HG02759 (cell line): ENCODE results near the gene TTLL3.
A peak's percentile ranks its signal among the peaks of the same experiment; 100 is the strongest.

ENCODE experiments used
- ATAC-seq: cut with Tn5 transposase; IDR thresholded peaks from one replicate; pipeline ENCODE4 v1.9.1; 2021; ENCODE audit warnings: mild to moderate bottlenecking, moderate library complexity; ENCODE audit not compliant: unreplicated experiment

TTLL3 gene

DNA sequence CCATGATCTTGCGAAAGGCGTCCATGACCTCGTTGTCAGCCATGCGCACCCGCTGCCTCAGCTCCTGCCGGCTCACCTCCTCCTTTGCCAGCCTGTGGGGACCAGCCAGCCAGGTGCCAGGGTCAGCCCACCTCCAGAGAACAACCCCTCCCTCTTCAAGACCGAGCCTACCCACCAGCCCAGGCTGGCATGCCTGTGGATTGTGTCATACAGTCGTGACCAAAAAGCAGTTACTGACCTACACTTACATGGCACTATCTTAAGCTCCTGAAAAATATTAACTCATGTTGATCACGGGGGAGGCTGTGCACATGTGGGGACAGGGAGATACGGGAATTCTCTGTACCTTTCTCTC lies 29.6 kb upstream of the TTLL3 start:
- no peak for ATAC-seq

DNA sequence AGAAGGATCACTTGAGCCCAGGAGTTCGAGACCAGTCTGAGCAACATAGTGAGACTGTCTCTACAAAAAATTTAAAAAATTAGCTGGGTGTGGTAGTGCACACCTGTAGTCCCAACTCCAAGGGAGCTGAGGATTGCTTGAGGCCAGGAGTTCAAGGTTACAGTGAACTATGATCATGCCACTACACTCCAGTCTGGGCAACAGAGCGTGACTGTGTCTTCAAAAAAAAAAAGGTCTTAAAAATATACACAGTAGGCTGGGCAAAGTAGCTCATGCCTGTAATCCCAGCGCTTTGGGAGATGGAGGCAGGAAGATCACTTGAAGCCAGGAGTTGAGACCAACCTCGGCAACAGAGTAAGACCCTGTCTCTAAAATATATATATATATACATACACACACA lies 29.2 kb upstream of the TTLL3 start:
- ATAC-seq, result no peak

DNA sequence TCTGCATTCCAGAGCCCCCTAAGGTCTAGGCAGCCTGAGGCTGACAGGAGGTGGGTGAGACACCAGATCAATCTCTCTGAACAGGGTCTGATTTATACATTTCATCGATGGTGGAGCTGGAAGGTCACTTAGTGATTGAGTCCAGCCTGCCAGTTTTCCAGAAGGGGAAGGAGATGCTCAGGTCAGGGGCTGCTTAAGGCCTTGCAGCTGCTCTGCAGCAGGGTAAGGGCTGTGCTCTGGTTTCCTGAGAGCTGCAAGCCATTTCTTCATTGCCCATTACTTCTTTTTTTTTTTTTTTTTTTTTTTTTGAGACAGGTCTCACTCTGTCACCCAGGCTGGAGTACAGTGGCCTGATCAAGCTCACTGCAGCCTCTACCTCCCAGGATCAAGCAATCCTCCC lies 28.5 kb upstream of the TTLL3 start:
- ATAC-seq, result no peak

DNA sequence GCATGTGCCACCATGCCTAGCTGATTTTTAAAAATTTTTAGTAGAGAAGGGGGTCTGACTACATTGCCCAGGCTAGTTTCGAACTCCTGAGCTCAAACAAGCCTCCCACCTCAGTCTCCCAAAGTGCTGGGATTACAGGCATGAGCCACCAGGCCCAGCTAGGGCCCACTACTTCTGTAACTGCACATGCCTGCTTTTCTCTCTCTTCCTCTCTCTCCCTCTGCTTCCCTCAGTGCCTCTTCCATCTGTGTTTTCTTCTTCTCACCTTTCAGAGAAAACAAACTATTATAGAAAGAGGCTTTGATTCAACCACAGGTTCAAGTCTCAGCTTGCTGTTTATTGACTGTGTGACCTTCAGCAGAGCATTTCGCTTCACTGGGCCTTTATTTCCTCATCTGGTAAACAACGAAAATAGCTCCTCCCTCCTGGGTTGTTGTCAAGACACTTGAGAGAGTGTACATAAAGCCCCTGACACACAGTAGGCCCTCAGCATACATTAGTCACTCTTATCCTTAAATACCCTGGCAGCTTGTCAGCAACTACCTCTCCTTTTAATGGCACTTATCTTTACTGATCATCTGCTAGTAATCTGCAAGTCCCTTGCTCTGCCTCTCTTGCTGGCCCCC lies 28.0 kb upstream of the TTLL3 start:
- ATAC-seq, result no peak

DNA sequence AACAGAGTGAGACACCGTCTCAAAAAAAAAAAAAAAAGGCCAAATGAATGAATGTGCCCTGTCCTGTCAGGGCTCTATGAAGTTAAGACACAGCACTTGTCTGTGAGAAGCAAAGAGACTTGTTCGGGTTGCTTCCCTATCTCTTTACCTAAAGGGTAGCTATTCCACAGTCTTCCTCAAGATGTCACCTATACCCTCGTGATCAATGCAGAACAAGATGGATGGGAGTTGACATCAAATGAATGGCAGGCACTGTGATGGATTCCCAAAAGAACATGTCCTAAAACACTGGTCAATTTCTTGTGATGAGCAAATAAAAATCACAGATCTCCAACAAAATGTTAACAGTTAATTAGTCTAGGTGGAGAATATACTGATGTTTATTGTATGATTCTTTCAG lies 27.3 kb upstream of the TTLL3 start:
- ATAC-seq, result no peak

DNA sequence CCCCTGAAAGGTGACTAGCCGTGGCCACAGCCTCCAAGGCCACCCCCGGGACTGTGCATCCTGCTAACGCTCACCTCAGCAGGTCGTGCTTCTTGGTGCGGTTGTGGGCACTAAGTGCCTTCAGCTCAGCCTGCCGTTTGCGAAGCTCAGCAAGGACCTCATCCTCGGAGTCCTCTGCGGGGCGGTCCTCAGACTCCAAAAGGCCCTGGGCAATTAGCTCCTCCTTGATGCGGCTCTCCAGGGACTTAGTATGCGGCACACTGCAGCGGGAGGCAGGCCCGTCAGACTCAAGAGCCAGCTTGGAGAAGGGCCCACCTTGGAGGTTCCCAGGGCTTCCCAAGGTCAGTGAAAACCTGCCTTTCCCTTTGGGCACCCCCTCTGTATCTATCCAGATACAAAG lies 26.1 kb upstream of the TTLL3 start:
- ATAC-seq, result no peak

DNA sequence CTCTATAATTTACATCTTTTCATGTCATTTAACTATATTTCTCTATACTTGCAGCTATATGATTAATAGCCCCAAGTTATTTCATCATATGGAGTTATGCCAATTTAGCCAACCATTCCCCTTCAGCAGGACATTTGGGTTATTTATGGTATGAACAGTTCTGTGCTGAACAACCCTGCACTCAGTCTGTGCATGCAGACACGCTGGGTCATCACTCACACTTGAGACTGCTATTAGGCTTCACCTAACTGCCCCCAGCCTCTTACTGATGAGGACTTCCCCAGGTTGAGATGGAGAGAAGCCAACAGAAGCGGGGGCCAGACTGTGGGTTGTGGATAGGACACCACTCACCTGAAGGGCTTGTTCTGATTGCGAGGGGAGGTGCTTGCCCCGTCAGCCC lies 25.1 kb upstream of the TTLL3 start:
- no peak for ATAC-seq

DNA sequence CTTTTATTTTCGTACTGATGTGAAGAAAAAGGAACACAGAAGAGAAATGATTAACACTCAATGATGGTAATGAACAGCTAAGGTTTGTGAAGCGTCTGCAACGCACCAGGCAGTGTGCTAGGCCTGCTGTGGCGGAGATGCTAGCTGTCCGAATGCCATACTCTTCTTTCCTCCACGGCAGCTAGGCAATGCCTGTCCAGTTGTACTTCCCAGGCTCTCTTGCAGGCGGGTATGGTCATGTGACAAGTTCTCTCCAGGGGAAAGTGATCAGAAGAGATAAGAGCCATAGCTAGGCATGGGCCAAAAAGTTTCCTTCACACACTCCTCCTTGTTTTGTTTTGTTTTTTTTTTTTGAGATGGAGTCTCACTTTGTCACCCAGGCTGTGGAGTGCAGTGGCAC lies 24.5 kb upstream of the TTLL3 start:
- no peak for ATAC-seq

DNA sequence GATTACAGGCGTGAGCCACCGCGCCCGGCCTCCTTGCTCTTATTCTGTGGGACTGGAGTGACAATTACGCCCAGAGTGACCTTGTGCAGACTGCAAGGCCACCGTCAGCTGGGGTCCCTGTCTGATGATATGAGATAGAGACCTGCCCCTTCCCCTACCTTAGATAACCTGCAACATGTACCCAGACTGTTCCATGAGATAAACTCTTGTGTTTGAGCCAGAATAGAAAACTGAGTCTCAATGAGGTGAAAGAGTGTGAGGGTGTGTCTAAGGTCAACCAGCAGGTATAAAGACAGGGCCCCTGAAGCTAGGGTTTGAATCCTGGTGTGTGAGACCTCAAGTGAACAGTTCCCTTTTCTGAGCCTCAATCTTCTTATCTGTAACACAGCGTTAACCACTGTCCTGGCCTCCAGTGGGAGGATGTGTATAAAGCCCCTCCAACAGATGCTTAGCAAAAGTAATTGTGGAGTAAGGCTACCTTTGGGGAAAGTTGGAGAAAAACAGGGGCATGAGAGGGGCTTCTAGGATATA lies 23.8 kb upstream of the TTLL3 start:
- ATAC-seq, result no peak

DNA sequence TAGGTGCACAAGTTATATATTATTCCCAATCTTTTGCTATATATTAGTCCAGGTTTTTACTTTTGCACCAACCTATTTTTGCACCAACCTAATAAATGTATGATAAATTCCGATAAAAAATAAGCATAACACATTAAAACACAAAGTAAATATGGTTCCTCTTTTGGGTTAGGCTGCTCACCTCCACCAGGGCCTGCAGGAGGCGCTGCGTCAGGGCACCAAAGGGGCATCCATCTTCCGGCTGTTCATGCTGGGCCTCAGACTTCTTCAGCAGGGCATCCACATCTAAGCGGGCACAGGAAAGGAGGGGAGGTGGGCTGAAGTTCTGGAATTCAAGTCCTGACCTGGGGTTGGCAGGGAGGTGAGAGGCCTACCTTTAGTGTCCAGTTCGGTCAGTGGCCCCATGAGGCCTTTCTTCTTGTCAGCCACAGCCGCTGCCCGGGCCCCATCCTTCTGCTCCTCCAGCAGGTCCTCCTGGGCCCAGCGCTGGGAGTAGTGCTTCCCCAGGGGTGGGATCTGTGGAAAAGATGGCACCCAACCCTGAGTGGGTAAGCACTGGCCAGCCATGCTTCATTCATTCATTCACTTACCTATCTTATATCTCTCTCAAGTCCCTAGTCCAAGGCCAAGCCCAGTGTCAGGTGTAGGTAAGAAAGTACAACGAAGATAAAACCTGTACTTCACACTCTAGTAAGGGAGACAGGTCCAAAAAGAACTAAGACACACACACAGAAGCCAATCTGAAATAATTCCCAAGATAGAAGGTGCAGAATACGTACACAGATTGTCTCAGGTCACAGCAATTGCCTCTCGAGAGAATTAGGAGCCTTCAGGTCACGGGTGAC lies 23.0 kb upstream of the TTLL3 start:
- ATAC-seq, result no peak

DNA sequence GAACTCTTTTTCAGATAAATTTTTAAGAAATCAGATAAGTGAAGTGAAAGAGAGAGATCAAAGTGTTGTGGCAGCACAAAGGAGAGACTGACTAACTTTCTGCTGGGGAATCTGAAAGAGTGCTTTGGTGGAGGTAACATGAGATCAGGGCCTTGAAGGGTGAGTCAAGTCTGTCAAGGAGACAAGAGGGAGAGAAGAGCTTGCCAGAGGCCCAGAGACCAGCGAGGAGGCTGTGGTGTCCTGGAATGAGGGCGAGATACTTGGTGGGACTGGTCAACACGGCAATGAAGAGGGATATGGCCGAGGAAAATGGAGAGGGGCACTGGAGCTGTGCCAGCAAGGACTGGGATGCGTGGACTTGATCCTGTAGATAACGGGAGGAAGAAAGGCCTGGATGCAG lies 22.3 kb upstream of the TTLL3 start:
- ATAC-seq, result no peak

DNA sequence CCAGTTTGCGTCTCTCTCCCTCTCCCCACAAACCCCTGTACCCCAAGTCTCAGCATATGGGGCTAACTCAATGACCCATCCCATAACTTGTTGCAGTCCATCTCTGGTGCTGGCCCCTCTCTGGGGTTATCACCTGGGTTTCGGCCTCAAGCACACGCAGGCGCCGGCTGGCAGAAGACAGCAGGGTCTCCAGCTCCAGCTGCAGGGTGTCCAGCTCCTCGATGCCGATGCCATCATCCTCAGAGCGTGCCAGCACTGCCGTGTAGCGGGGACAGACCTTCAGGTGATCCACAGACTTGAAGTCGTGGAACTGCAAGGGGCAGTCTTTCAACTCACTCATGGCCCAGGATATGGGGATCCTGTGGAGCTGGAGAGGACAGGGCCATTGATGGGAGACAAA lies 18.9 kb upstream of the TTLL3 start:
- no peak for ATAC-seq

DNA sequence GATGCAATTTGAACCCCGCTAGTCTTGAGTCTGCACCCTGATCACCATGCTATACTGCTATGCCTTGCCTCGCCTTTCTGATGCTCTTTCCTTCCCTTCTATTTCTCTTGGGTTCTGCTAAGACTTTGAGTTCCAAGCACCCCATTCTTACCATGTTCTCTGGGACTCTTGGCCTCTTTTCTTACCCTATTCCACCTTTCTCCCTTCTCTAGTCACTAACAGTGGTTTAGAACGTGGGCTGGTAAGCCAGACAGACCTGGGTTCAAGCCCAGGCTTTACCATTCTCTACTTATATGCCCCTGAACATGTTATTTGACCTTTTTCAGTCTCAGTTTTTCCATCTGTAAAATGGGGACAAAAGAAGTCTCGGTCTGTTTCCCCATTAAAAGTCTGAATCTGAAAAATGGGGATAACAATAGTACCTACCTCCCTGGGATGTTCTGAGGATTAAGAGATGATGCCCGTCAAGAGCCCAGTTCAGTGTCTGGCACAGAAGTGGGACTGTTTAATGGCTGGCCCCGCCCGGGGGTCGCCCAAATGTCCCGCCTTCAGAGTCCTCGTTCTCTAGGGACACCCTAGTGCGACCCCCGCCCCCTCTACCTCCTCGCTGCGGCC lies 18.2 kb upstream of the TTLL3 start:
- no peak for ATAC-seq

DNA sequence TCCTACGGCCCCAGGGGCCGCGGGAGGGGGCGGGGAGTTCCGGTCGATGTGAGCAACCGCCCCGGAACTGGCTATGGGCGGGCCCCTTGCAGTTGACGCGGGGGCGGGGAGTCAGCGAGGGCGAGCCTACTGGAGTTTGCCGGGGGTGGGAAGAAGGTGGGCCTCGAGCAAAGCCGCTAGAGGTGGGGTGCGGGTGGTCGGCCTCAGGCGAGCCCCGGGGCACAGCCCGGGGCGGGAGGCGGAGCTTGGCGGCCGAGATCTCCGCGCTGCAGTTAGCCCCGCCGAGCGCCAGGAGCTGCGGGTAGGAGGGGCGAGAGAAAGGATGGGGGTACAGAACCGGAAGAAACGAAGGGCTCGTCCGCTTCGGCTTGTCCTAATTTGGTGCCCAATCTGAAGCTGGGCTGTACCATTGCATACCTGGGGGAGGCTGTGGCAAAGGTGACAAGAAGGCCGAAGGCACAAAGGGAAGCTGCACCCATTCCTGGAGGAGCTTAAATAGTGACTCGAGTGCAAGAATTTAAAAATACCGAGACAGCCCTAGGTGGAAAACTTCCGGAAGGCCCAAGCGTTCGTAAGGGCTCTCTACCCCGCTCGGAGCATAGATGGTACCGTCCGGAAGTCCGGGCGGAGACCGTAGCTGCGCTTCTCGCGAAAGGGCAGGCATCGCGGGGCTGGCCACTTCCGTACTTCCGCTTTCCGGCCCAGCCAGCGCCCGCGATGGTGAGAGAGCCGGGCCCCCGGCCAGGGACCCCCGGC lies 17.5 kb upstream of the TTLL3 start, which contains the start of the genes ARPC4 and TADA3:
ARPC4 (plus strand) TSS at position 678 of the 756 bp plus-strand sequence; CDS start at position 718, 40 bp downstream.
TADA3 (minus strand) TSS at position 69 of the 756 bp plus-strand sequence. CDS start 1,007 bp downstream, outside the sequence.
- peak; percentile 80 for ATAC-seq

DNA sequence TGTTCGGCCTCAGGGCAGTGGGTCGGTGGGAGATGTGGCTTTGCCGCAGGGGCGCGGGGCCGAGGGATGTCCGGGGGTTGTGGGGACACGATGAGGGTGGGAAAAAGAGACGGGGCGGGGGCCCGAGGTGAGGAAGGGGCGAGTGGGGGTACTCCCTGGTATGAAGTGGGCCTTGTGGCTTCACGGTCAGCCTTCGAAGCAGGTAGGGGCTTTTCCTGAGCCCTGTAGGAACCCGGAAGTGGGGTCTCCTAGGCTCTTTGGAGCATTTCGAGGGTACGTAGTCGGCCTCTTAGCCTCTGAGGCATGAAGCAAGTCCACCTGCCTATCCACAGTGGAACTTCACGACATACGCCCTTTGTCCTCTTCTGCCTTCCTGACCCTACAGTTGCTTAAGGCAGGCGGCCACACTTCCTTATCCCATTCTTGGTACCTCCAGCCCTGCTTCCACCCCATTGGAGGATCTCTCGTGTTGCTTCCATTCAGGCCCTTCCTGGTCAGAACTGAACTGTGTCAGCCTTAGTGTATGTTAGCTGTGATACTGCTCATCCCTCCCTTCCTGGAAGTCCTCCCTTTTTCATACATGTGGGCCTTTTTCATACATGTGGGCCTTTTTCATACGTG lies 16.8 kb upstream of the TTLL3 start:
- ATAC-seq, result no peak

DNA sequence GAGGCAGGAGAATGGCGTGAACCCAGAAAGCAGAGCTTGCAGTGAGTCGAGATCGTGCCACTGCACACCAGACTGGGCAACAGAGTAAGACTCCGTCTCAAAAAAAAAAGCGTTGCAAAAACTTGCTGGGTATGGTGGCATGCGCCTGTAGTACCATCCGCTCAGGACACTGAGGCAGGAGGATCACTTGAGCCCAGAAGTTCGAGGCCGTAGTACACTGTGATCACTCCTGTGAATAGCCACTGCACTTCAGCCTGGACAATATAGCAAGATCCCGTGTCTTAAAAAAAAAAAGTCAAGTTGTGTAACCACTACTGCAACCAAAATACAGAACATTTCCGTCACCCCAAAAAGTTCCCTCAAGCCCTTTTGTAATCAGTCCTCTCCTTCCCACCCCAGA lies 15.7 kb upstream of the TTLL3 start:
- ATAC-seq, result no peak

DNA sequence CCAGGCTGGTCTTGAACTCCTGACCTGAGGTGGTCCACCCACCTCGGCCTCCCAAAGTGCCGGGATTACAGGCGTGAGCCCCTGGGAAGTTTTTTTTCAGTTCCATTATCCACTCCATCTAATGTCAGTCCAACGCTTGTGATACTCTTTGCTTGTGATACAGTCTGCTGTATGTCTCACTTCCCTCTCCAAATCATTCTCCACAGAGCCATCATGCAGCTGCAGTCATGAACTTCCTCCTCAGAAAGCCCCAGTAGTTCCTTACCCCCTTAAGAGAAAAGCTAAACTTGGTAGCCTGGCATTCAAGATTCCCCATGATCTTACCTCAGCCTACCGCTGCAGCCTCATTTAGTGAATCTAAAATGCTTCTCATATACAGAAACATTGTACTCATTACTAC lies 14.9 kb upstream of the TTLL3 start:
- no peak for ATAC-seq

DNA sequence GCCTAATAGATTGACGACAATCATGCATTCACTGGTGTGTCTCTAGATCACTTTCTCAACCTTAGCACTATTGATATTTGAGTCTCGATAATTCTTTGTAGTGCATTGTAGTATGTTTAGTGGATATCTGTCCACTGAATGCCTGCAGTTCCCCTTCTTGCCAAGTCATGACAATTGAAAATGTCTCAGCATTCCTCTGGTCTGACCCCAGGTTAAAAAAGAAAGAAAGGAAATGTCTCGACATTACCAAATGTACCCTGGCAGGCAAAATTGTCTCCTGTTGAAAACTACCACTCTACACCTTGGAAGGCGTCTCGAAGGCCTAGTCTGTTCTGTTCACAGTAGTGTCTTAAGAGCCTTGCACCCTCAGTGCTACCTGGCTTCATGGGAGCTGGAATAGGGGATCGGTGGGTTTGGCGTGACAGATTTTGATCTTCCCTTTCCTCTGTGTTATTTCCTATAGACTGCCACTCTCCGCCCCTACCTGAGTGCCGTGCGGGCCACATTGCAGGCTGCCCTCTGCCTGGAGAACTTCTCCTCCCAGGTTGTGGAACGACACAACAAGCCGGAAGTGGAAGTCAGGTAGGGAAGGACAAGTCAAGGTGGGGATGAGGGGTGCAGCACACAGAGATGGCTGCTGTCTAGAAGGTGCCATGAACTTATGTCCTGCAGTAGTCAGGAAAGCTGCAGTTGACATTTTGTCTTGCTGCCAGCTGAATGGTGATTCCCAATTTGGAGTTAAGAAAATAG lies 12.7 kb upstream of the TTLL3 start:
- no peak for ATAC-seq

DNA sequence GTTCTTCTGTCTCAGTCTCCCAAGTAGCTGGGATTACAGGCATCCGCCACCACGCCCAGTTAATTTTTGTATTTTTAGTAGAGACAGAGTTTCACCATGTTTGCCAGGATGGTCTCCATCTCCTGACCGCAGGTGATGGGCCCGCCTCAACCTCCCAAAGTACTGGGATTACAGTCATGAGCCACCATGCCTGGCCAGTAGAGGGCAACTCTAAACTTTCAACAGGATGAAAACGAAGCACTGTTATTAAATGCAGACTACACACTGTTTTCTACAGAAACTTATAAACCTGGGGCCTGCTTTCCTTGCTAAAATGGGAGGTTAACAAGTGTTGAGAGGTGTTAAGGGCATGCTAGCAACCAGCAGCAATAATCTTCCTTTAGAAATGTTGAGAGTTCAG lies 9.5 kb upstream of the TTLL3 start:
- no peak for ATAC-seq

DNA sequence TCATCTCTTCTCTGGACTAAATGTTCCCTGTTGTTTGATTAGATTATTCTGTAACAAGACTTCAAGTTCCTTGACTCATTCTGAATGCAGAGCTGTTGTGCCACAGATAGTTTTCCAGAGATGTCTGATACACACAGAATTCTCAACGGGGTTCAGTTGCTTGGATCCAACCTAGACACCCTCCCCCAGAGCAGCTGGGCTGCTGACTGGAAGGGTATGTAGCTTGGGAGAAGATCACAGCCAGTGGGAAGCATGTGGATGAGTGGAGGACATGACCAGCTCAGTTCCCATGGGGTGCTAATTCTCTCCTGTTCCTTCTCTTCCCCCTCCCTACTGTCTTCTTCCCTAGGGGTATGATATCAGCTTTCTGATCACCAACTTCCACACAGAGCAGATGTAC lies 6.6 kb upstream of the TTLL3 start:
- ATAC-seq, result no peak
